Right lobe of liver (tissue), 4 donors: ENCODE data around the gene ATRIP.

Experiments used
- POLR2A ChIP-seq: fragments of 450-650 bp; IDR thresholded peaks from one replicate; pipeline ENCODE4 v1.6.1; 2017; ENCODE audit warnings: antibody characterized with exemption, mild to moderate bottlenecking
- TF ChIP-seq, protein P1 (sequence below), 4 donors: fragments of 200-600 bp in 3 of 4; fragments of 450-650 bp in 1 of 4; IDR thresholded peaks; one replicate each; pipeline versions ENCODE4 v1.5.1 to v1.8.0; 2016 to 2022; ENCODE audit warnings: antibody characterized with exemption in 4 of 4, mild to moderate bottlenecking in 2 of 4
- donor health status: DM: no; HTN: no; CAD: no.
- donor health status: DM: no; HTN: no; CAD: no.
- donor health status: DM: no; HTN: yes; CAD: no.

- TF ChIP-seq, protein P1, sequence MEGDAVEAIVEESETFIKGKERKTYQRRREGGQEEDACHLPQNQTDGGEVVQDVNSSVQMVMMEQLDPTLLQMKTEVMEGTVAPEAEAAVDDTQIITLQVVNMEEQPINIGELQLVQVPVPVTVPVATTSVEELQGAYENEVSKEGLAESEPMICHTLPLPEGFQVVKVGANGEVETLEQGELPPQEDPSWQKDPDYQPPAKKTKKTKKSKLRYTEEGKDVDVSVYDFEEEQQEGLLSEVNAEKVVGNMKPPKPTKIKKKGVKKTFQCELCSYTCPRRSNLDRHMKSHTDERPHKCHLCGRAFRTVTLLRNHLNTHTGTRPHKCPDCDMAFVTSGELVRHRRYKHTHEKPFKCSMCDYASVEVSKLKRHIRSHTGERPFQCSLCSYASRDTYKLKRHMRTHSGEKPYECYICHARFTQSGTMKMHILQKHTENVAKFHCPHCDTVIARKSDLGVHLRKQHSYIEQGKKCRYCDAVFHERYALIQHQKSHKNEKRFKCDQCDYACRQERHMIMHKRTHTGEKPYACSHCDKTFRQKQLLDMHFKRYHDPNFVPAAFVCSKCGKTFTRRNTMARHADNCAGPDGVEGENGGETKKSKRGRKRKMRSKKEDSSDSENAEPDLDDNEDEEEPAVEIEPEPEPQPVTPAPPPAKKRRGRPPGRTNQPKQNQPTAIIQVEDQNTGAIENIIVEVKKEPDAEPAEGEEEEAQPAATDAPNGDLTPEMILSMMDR (IDR thresholded peaks at IDR 0.05) = peak in 1 of 4 donors; percentile 3
- TF ChIP-seq POLR2A = no peak
Observed at GRCh38 chr3:48415251-48415953, 31.1 kb upstream of the ATRIP start.
